Activated CD8-positive, alpha-beta memory T cell treated with anti-CD3 and anti-CD28 coated beads for 36 hours (primary cell): ENCODE results near the gene CAMKK1. TPM values are rescaled to one million over a fixed set of nuclear protein-coding genes. Genes with fewer than 3 reads are reported as not detected.

Experiments
- CTCF ChIA-PET: fragments of 350-600 bp; sonication (Branson Sonifier 250); formaldehyde crosslinking; loops from one replicate; lab custom pipeline; 2021; ENCODE audit warnings: antibody characterized with exemption; lab: Charles Lee
- POLR2A ChIA-PET: fragments of 350-600 bp; sonication (Branson Sonifier 250); formaldehyde crosslinking; loops from one replicate; lab custom pipeline; 2021; ENCODE audit warnings: antibody characterized with exemption; lab: Charles Lee
- total RNA-seq, 2 experiments: library from RNA; stranded (reverse); gene quantifications; one replicate each; pipeline ENCODE4 v1.2.3, GENCODE V29; 2021

The CAMKK1 gene
- total RNA-seq, 2 experiments from 2014 or later, result 3.1 to 3.5 TPM

DNA sequence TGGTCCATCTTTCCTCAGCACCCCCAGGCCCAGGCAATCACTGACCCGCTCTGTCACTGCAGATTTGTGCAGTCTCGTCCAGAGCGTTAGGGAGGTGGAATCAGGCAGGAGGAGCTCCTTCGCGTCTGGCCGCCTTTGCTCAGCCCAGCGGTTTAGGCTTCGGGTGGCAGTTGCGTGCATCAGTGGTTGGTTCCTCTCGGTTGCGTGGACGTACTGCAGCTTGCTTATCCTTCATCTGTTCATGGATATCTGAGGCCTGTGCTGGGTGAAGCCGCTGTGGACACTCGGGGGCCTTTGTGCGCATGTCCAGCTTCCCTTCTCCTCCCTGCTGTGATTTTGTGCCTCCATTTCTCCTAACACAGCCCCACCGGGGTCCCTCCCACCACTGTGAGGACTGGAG, 28.2 kb upstream of the CAMKK1 start:
- POLR2A ChIA-PET, result no interaction called here
- CTCF ChIA-PET, result no interaction called here

- ChIA-PET POLR2A (no interaction called here), CTCF (no interaction called here)
Observed at GRCh38 chr17:3919123-3919624, 26.3 kb upstream of the CAMKK1 start.

DNA sequence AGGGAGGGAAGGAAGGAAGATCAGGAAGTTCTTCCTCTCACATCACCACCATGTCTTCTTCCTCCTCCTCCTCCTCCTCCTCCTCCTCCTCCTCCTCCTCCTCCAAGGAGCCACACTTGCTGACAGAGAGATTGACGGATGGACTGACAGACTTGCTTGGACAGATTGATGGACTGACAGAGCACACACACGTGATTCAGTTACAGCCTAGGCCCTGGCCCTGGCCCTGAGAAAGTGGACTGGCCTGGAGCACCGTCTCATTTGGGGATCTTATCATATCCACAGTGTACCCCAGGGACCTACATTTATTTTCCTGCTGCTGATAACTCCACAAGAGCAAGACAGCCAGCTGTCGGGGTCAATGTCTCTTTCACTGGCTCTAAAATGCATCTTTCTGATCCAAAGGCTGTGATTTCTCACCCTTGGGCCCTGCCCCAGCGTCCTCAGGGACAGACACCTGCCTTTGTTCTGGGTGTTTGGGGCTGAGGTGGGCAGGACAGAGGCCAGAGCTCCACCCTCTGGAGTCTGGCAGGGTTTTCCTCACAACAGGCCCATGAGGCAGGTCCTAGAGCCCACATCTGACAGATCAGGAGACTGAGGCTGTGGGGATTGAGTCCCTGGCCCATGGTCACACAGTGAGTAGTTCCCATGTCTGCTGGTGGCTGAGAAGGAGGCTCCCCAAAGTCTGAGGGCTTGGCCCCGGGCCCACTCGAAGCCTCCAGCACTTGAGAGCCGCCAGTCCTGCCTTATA, 25.7 kb upstream of the CAMKK1 start:
- POLR2A ChIA-PET, result no interaction called here
- CTCF ChIA-PET, result no interaction called here

DNA sequence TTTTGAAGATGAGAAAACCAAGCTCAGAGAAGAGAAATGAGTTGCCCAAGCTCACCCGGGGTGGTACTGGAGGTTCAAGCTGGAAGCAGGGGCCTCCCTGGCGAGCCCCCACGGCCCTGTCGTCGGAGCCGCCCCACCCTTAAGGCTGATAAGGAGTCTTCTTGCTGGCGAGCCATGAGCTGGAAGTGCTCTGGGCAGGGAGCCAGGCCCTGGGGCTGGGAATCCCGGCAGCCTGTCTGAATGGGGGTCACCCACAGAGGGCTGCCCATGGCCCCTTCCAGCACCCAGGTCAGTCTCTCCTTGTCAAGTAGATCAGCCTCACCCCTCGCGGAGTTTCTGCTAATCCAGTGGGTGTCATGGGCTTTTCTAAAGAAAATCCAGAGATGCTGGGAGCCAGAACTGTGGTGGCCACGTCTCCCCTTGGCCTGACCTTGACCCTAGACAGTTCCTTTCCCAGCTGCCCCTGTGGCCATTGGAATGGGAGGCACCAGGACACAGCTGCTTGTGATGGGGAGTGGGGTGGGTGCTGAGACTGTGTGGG, 24.6 kb upstream of the CAMKK1 start:
- ChIA-PET CTCF (interaction anchor here (1.0 to 1.8 kb wide), 4 partner anchors 14 to 87 kb away, joined by 3 to 4 read pairs (median 3); no protein-coding TSS in a partner anchor), POLR2A (no interaction called here)

DNA sequence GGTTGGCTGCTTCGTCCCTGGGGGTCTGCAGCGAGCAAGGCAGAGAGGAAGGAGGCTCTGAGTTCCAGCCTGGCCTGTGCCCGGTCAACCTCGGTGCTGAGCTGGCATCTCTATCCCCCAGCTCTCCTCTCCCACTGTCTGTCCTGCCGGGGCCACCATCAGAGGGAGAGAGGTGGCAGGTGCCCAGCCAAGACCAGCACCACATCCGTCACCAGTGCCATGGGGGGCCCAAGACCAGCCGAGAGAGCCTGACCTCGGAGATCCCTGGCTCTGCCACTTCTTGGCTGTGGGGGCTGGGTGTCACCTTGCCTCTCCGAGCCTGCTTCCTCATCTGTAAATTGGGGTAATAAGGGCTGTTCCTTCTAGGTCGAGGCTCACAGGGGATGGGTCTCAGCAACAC, 24.0 kb upstream of the CAMKK1 start:
- ChIA-PET POLR2A (interaction anchor here (1.2 kb wide), 2 partner anchors 24 to 48 kb away, joined by 3 to 7 read pairs; partner anchors contain the start of gene CAMKK1), CTCF (interaction anchor here (1.0 to 1.8 kb wide), 5 partner anchors 14 to 87 kb away, joined by 3 to 4 read pairs (median 3); no protein-coding TSS in a partner anchor)

DNA sequence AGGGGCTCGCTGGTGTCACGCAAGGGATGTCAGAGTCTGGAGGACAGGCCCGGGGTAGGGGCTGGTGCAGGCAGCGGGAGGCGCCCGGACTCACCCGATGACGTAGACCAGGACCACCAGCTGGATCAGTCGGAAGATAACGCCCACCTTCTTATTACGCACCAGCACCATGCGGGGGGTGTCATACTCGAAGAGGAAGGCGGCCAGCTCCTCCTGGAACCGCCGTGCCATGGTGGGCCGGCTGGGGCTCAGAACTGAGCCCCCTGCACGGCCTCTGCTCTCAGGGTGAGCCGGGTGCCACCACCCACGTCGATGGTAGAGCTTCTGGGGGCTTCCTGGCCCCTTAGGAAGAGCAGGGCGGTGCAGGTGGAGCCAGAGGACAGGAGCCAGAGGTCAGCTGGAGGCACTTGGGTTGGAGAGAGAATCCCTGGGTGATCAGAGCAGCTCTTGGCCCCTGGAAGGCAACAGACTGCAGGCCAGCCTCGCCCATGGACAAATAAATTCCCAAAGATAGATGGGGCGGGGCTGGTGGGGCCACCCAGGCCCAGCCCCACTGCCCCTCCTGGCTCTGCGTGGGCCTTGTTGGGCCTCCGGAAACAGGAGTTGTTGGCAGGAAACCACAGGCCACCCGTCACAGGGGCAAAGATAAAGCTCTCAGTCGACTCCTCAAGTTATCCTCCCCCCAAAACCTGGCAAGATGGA, 23.3 kb upstream of the CAMKK1 start, which contains the start of gene P2RX1:
Gene P2RX1, minus strand, starts transcription at position 471 of the 702 bp plus-strand sequence. Its CDS starts 240 bp downstream, at position 231.
- ChIA-PET POLR2A (interaction anchor here (1.2 kb wide), 2 partner anchors 23 to 49 kb away, joined by 3 to 7 read pairs; partner anchors contain the start of gene CAMKK1), CTCF (interaction anchor here (0.6 to 1.8 kb wide), 7 partner anchors 11 to 88 kb away, joined by 3 to 4 read pairs (median 3); no protein-coding TSS in a partner anchor)

DNA sequence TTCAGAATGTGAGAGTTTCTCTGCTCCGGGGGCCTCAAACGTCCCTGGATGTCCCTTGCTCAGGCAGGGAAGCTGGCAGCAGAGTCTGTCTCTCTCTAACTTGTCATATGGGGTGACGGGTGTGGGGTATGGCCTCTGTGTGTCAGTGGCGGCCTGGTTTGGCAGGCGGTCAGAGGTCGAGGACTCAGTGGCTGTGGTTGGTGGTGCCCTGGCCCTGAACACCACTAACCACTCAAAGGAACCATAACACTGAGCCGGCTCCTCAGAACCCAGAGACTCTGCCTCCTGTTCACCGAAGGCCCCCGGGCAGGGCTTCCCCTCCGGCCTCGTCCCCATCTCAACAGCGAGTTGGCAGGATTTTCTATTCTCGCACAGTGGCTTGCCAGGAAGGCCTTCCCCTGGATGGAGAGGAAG, 22.7 kb upstream of the CAMKK1 start:
- ChIA-PET POLR2A (interaction anchor here (1.2 kb wide), 1 partner anchor 23 kb away, joined by 3 read pairs; the partner anchor contains the start of gene CAMKK1), CTCF (interaction anchor here (0.8 to 2.2 kb wide), 5 partner anchors 12 to 159 kb away, joined by 3 to 14 read pairs (median 4); no protein-coding TSS in a partner anchor)

GRCh38 chr17:3914312-3914670, 21.4 kb upstream of the CAMKK1 start:
- ChIA-PET CTCF (interaction anchor here (0.6 to 2.6 kb wide), 37 partner anchors 8 to 244 kb away, joined by 3 to 16 read pairs (median 5); partner anchors contain the start of genes ATP2A3 and NCBP3), POLR2A (no interaction called here)

GRCh38 chr17:3913531-3914311, 20.9 kb upstream of the CAMKK1 start:
- ChIA-PET CTCF (interaction anchor here (0.6 to 2.6 kb wide), 39 partner anchors 9 to 245 kb away, joined by 3 to 16 read pairs (median 5); partner anchors contain the start of genes ATP2A3 and NCBP3), POLR2A (no interaction called here)

DNA sequence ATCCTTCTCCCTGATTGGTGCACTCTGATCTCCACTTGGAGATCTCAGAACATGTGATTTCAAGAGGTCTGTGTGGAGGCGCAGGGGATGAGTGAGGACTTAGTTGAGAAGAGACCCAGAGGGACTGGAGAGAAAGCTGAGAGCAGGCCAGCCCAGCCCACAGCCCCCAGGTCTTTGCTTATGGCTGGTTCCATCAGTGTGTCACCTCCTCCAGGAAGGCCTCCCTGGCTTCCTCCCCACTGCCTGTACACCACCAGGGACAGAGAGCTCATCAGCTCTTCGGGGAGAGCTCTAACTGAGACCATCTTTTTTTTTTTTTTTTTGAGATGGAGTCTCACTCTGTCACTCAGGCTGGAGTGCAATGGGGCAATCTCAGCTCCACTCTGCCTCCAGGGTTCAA, 20.0 kb upstream of the CAMKK1 start:
- CTCF ChIA-PET, result interaction anchor here (1.1 to 2.6 kb wide), 17 partner anchors 10 to 184 kb away, joined by 3 to 16 read pairs (median 7); partner anchors contain the start of genes ATP2A3 and NCBP3
- POLR2A ChIA-PET, result no interaction called here

GRCh38 chr17:3911271-3912053, 18.6 kb upstream of the CAMKK1 start:
- CTCF ChIA-PET, result interaction anchor here (0.8 to 1.6 kb wide), 4 partner anchors 17 to 162 kb away, joined by 3 to 6 read pairs (median 3); no protein-coding TSS in a partner anchor
- POLR2A ChIA-PET, result no interaction called here

DNA sequence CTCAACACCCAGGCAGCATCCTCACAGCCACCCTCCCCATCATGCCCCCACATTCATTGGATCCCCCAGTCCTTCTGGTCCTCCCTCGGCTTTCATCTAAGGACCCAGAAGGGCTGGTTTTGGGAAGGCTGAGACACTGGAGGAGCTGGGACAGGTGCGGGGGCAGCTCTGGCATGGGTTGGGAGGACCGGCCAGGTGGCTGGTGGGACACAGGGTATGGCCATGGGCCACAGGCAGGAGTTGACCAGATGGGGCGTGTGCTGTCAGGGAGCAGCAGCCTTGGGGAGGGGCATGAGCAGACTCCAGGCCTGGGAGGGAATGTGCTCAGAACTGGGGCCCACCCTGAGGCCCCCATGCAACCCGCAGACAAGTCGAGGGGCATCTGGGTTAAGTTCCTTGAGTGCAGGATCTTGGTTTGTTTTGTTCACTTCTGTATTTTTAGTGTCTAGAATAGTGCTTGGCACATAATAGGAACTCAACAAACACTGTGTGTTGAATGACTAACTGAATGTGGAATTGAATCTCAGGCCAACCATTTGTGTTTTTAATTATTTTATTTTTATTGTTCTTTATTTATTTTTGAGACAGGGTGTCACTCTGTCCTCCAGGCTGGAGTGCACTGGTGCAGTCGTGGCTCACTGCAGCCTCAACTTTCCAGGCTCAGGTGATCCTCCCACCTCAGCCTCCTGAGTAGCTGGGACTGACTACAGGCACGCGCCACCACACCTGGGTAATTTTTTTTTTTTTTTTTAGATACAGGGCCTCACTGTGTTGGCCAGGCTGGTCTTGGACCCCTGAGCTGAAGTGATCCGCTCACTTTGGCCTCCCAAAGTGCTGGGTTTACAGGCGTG, 17.8 kb upstream of the CAMKK1 start:
- CTCF ChIA-PET, result interaction anchor here (1.0 to 1.1 kb wide), 2 partner anchors 83 to 163 kb away, joined by 3 to 6 read pairs; no protein-coding TSS in a partner anchor
- POLR2A ChIA-PET, result no interaction called here

- CTCF ChIA-PET, result no interaction called here
- POLR2A ChIA-PET, result no interaction called here
Observed at GRCh38 chr17:3909257-3909656, 16.4 kb upstream of the CAMKK1 start.

DNA sequence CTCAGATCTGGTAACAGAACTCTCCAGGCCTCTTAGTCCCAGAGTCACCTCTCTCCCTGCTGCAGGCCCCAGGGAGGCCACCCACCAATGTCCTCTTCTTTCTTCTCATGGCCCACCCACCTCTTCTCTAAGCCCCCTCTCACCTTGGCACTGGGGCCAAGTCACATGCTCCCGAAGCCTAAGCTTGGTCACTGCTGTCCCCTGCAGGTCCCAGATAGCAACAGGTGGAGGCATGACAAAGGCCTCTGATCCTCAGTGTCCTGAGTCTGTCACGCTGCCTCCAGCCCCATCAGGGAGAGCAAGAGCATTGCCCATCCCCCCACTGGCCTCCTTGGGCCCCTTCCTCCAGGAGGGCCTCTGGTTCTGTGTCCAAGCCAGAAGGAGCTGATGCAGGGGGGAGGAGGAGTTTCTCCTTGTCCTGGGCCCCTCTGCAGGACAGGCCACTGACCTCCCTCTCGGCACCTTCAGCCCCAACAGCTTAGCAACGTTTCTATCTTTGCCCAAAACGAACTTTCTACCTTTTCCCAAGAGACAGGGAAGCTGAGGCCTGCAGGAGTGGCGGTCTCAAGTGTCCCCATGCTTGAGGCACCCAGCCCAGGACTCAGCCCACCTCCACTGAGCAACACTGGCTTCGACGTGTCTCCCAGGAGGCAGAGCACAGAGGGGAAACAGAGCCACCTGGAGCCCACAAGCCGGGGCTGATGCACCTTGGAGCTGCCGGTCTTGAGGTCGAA, 14.8 kb upstream of the CAMKK1 start:
- CTCF ChIA-PET, result interaction anchor here (0.6 to 0.7 kb wide), 2 partner anchors 127 to 170 kb away, joined by 3 to 6 read pairs; no protein-coding TSS in a partner anchor
- POLR2A ChIA-PET, result no interaction called here

DNA sequence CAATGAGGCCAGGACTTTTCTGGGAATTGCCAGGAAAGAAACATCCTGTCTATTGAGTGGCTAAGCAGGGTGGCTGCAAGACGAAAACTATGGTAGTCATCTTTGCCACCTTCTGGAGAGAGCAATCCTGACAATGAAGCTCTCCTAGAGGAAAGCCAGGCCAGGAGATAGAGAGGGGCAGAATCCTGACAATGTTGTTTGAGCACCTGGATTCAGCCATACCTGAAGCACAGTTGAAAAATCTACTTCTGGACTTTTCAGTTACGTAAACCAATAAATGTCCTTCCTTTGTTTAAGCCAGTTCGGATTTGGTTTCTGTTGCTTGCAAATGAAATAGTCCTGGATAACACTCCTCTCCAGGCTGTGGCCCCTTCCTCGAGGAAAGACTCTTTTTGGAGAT, 14.0 kb upstream of the CAMKK1 start:
- ChIA-PET CTCF (interaction anchor here (0.6 kb wide), 1 partner anchor 127 kb away, joined by 6 read pairs; no protein-coding TSS in a partner anchor), POLR2A (no interaction called here)
